Skin epidermis (tissue), 12 donors: ENCODE data around the gene LRP1.

Experiments used
- H3K27ac ChIP-seq, 21 experiments: fragments of 200-600 bp; sonication (generic) in 11 of 21; one replicate each; pipeline ENCODE4 v1.5.0; 2020; ENCODE audit warnings: mild to moderate bottlenecking in 3 of 21, inconsistent platforms in 2 of 21, moderate library complexity in 2 of 21
- H3K4me3 ChIP-seq, 7 experiments: fragments of 200-600 bp; sonication (generic) in 2 of 7; one replicate each; pipeline ENCODE4 v1.5.0; 2020; ENCODE audit warnings: inconsistent platforms in 2 of 7, mild to moderate bottlenecking in 2 of 7, moderate library complexity in 1 of 7

LRP1 gene

DNA sequence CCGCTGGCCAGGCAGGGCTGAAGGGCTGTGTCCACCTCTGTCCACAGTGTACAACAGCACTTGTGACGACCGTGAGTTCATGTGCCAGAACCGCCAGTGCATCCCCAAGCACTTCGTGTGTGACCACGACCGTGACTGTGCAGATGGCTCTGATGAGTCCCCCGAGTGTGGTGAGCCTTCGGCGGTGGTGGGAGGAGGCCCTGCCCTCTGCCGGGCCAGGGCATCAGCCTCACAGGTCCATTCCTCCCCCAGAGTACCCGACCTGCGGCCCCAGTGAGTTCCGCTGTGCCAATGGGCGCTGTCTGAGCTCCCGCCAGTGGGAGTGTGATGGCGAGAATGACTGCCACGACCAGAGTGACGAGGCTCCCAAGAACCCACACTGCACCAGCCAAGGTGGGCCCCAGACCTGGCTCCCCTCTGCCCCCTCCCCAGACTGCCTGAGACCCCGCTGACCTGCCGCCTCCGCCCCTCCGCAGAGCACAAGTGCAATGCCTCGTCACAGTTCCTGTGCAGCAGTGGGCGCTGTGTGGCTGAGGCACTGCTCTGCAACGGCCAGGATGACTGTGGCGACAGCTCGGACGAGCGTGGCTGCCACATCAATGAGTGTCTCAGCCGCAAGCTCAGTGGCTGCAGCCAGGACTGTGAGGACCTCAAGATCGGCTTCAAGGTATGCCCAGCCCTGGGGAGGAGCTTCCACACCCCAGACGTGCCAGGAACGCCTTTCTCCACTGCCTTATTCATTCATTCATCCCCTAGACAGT, 67.5 kb downstream of the LRP1 start:
- no peak overlapping the region for H3K4me3 ChIP-seq
- H3K27ac ChIP-seq, result no peak overlapping the region

GRCh38 chr12:57196439-57196838, 68.2 kb downstream of the LRP1 start:
- no peak overlapping the region for H3K27ac ChIP-seq
- H3K4me3 ChIP-seq, result no peak overlapping the region

GRCh38 chr12:57196956-57197355, 68.7 kb downstream of the LRP1 start:
- Histone ChIP-seq H3K27ac (no peak overlapping the region), H3K4me3 (no peak overlapping the region)

DNA sequence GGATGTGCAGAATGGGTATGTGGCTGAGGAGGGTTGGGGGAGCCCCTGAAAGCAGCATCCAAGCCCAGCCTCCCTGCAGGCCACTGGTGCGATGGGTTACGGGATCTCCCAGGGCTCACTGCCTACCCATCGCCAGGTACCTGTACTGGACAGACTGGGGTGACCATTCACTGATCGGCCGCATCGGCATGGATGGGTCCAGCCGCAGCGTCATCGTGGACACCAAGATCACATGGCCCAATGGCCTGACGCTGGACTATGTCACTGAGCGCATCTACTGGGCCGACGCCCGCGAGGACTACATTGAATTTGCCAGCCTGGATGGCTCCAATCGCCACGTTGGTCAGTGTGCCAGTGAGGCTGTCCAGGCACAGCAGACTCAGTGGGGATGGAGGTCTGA, 70.0 kb downstream of the LRP1 start:
- H3K4me3 ChIP-seq, result no peak overlapping the region

GRCh38 chr12:57199191-57199590, 70.9 kb downstream of the LRP1 start:
- H3K4me3 ChIP-seq, result no peak overlapping the region
- no peak overlapping the region for H3K27ac ChIP-seq

More for the DNA sequence above, 70.0 kb downstream of the LRP1 start:
- H3K27ac ChIP-seq, result no peak overlapping the region

DNA sequence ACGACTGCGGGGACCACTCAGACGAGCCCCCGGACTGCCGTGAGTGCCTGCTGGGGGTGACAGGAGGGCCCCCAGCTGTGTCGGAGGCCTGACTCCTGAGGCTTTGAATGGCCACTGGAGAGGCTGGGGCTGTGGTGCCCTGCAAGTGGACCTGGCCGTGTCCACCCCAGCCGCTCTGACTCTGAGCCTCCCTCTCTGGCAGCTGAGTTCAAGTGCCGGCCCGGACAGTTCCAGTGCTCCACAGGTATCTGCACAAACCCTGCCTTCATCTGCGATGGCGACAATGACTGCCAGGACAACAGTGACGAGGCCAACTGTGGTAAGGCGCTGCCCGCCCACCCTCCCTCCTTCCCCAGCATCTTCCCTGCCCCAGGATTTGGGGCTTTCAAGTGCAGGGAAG, 72.2 kb downstream of the LRP1 start:
- no peak overlapping the region for H3K27ac ChIP-seq
- H3K4me3 ChIP-seq, result no peak overlapping the region

DNA sequence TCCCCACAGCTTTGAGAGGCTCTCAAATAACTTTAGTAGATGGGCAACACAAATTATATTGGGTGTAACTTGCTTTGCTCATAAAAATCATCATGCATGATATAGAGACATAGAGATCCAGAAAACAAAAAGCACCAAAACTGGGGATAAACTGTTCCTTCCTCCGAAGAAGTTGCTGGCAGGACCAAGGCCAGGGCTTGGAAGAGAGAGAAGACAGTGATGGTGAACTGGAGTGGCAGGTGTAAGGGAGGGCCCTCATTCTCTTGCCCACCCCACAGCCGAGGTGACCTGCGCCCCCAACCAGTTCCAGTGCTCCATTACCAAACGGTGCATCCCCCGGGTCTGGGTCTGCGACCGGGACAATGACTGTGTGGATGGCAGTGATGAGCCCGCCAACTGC, 72.9 kb downstream of the LRP1 start:
- Histone ChIP-seq H3K4me3 (no peak overlapping the region), H3K27ac (no peak overlapping the region)

- Histone ChIP-seq H3K27ac (no peak overlapping the region), H3K4me3 (no peak overlapping the region)
Measured at GRCh38 chr12:57201631-57202030, 73.3 kb downstream of the LRP1 start.

DNA sequence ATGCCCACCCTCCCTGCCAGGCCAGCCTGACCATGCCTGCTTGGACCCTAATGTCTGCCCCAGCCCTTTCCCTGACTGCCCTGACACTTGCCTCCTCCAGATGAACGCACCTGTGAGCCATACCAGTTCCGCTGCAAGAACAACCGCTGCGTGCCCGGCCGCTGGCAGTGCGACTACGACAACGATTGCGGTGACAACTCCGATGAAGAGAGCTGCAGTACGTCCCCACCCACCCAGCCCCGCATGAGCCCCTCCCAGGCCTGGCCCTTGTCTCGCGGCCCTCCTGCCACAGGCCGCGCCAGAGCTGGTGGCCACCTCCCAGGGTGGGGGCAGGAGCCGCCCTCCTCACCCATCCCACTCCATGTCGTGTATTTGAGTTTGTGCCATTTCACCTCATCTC, 74.0 kb downstream of the LRP1 start:
- no peak overlapping the region for H3K4me3 ChIP-seq
- no peak overlapping the region for H3K27ac ChIP-seq

DNA sequence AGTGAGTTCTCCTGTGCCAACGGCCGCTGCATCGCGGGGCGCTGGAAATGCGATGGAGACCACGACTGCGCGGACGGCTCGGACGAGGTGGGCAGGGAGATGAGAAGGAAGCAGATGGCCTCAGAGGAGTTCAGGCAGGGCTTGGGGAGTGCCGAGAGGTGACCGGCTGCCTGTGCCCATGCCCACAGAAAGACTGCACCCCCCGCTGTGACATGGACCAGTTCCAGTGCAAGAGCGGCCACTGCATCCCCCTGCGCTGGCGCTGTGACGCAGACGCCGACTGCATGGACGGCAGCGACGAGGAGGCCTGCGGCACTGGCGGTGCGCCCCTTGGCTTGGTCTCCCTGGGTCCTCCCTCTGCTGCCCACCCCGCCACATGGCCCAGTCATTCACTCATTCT, 74.9 kb downstream of the LRP1 start:
- no peak overlapping the region for H3K27ac ChIP-seq
- no peak overlapping the region for H3K4me3 ChIP-seq

- H3K27ac ChIP-seq, result no peak overlapping the region
Measured at GRCh38 chr12:57203791-57204190, 75.5 kb downstream of the LRP1 start.

GRCh38 chr12:57204454-57204853, 76.2 kb downstream of the LRP1 start:
- no peak overlapping the region for H3K4me3 ChIP-seq

More at GRCh38 chr12:57203791-57204190, 75.5 kb downstream of the LRP1 start:
- no peak overlapping the region for H3K4me3 ChIP-seq

DNA sequence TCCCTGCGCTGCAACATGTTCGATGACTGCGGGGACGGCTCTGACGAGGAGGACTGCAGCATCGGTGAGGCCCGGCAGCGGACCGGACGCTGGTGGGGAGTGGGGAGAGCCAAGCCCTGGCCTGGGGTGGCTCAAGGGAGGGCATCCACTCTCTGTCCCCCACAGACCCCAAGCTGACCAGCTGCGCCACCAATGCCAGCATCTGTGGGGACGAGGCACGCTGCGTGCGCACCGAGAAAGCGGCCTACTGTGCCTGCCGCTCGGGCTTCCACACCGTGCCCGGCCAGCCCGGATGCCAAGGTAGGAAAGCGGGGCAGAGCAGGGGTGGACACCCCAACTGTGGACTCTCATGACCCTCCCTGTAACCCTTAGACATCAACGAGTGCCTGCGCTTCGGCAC, 76.9 kb downstream of the LRP1 start:
- no peak overlapping the region for H3K27ac ChIP-seq
- H3K4me3 ChIP-seq, result no peak overlapping the region

More at GRCh38 chr12:57204454-57204853, 76.2 kb downstream of the LRP1 start:
- no peak overlapping the region for H3K27ac ChIP-seq

- Histone ChIP-seq H3K4me3 (no peak overlapping the region), H3K27ac (no peak overlapping the region)
Measured at GRCh38 chr12:57205931-57206330, 77.6 kb downstream of the LRP1 start.

- no peak overlapping the region for H3K4me3 ChIP-seq
- H3K27ac ChIP-seq, result no peak overlapping the region
Measured at GRCh38 chr12:57207731-57208630, 79.7 kb downstream of the LRP1 start.

- no peak overlapping the region for H3K4me3 ChIP-seq
- H3K27ac ChIP-seq, result no peak overlapping the region
Measured at GRCh38 chr12:57208631-57209282, 80.5 kb downstream of the LRP1 start.

DNA sequence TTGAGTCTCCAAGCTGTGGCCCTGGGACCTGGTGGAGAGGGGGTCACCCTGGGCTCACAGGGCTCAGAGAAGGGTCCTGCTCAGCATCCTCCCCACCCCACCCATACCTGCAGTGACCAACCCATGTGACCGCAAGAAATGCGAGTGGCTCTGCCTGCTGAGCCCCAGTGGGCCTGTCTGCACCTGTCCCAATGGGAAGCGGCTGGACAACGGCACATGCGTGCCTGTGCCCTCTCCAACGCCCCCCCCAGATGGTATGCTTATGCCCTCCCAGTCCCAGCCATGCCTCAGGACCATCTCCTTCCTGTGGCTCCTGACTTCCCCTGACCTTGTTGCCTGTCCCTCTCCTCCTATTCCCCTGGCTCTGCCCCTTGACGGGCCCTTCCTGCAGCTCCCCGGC, 81.6 kb downstream of the LRP1 start:
- Histone ChIP-seq H3K27ac (no peak overlapping the region), H3K4me3 (no peak overlapping the region)

DNA sequence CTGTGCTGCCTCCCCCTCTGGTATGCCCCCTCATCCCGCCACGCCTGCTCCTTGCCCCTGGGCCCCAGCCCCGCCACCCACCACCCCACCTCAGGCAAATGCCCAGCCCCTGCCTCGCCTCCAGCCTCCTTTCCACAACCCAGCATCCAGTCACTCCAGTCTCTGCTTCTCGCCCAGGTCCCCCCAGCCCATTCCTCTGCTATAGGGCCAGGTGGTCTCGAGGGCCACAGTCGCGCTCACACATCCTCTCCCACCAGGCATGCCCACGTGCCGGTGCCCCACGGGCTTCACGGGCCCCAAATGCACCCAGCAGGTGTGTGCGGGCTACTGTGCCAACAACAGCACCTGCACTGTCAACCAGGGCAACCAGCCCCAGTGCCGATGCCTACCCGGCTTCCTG, 82.2 kb downstream of the LRP1 start:
- H3K4me3 ChIP-seq, result no peak overlapping the region
- H3K27ac ChIP-seq, result no peak overlapping the region

DNA sequence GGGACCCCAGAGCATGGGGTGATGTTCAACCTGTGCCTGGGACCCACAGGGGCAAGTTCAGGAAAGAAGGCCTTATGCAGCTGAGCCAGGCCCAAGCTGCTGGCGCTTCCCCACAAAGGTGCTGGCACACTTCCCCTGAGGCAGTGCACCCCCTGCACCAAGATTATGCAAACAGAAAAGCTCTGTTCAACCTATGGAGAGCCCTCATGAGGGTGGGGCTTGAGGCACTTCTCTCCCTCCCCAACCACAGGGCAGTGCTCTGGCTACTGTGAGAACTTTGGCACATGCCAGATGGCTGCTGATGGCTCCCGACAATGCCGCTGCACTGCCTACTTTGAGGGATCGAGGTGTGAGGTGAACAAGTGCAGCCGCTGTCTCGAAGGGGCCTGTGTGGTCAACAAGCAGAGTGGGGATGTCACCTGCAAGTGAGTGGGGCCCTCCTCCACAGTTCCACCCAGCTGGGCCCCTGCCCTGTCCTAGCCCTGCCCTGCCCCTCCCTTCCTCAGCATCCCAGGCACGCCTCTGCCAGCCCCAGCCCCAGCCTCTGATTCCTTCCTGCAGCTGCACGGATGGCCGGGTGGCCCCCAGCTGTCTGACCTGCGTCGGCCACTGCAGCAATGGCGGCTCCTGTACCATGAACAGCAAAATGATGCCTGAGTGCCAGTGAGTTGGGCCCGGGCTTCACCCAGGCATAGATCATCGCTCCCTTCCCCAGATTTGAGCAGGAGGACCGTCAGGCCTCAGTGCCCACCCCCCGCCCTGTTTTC, 82.8 kb downstream of the LRP1 start:
- Histone ChIP-seq H3K27ac (no peak overlapping the region), H3K4me3 (no peak overlapping the region)
